ENCODE data around the gene CHCHD2. TPM values are rescaled to one million over a fixed set of nuclear protein-coding genes. Genes with fewer than 3 reads are reported as not detected.

The CHCHD2 gene
- total and polyA plus RNA-seq, 2 of the 8 experiments (the other 6 are each of a cell fraction or from before 2014, with no cell fraction given), result 112 to 300 TPM

DNA sequence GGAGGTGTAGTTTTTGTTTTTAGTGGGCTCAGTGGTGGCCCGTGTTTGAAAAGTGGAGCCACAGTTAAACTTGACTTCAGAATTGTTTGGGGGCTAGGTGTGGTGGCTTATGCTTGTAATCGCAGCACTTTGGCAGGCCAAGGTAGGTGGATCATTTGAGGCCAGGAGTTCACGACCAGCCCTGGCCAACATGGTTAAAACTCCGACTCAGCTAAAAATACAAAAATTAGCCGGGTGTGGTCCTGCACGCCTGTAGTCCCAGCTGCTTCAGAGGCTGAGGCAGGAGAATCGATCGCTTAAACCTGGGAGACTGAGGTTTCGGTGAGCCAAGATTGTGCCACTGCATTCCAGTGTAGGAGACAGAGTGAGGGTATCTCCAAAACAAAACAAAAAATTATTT is 52.9 kb downstream of the CHCHD2 start:
- no peak overlapping the region for H2AFZ ChIP-seq (ENCODE audit: low read length)
- peaks cover 7 to 61% of the 10 kb centered on the region in 2 experiments for H3K79me2 ChIP-seq (ENCODE audit: control insufficient read depth in 1 of 2, insufficient read depth in 2 of 2, low read length in 2 of 2)
- H3K4me3 ChIP-seq (ENCODE audit: extremely low read depth in 1 of 4, insufficient read depth in 2 of 4, low read depth in 3 of 4, low read length in 4 of 4), result peak overlapping the region in 2 of 4 experiments; percentile 4 to 98; a peak in 3 of 8 replicates

More for the DNA sequence above, 52.9 kb downstream of the CHCHD2 start:
- H3K4me2 ChIP-seq (ENCODE audit: insufficient read depth in 1 of 2, low read depth in 2 of 2, low read length in 2 of 2), result peak overlapping the region; percentile 58 to 71
- no peak overlapping the region for H2BK5ac ChIP-seq (ENCODE audit: low read depth, low read length)
- H2AK5ac ChIP-seq (ENCODE audit: low read depth, low read length), result no peak overlapping the region
- no peak overlapping the region for H3K56ac ChIP-seq (replicated peaks; ENCODE audit: insufficient read length, low read depth, low read length)
- H4K8ac ChIP-seq (ENCODE audit: extremely low read depth, insufficient read depth, low read length), result no peak overlapping the region
- H3K23ac ChIP-seq (ENCODE audit: insufficient read length), result no peak overlapping the region
- H3K9ac ChIP-seq (replicated peaks in 1 of 4; ENCODE audit: extremely low read depth in 1 of 4, low read depth in 3 of 4, low read length in 3 of 4), result peak overlapping the region in 1 of 4 experiments; percentile 20; a peak in 1 of 7 replicates
- no peak overlapping the region for H2BK12ac ChIP-seq (ENCODE audit: low read depth, low read length)
- CTCF ChIA-PET (ENCODE audit: partially characterized antibody), result no interaction called here
- H3K18ac ChIP-seq (ENCODE audit: extremely low read depth, low read length), result no peak overlapping the region
- POLR2A ChIA-PET (ENCODE audit: partially characterized antibody), result interaction anchor here (1.2 to 44.4 kb wide), 5 partner anchors 9 to 30 kb away, joined by 4 to 869 read pairs (median 14); partner anchors contain the start of gene SUMF2
- no peak for DNase-seq (ENCODE audit: low read depth in 1 of 2, low spot score in 2 of 2)
- peaks cover 24 to 59% (median 47%) of the 10 kb centered on the region in 4 experiments for H3K36me3 ChIP-seq (ENCODE audit: control insufficient read depth in 2 of 4, insufficient read depth in 4 of 4, low read length in 3 of 4)
- H2BK120ac ChIP-seq (replicated peaks; ENCODE audit: low read depth, low read length), result no peak overlapping the region
- H3K4ac ChIP-seq (replicated peaks; ENCODE audit: insufficient read length, low read depth, low read length), result no peak overlapping the region
- H4K20me1 ChIP-seq (replicated peaks in 1 of 2; ENCODE audit: control insufficient read depth in 1 of 2, insufficient read depth in 2 of 2, low read length in 2 of 2), result peaks cover 0 to 3% of the 10 kb centered on the region in 2 experiments
- TF ChIP-seq CHD1 (IDR thresholded peaks at IDR 0.05; ENCODE audit: low read depth, low read length), result no peak
- TF ChIP-seq ZNF274 (IDR thresholded peaks at IDR 0.05; ENCODE audit: borderline replicate concordance, extremely low read depth, low read length), result no peak
- TF ChIP-seq SUZ12 (IDR thresholded peaks at IDR 0.05; ENCODE audit: low read length), result no peak
- H2BK20ac ChIP-seq (ENCODE audit: low read length), result no peak overlapping the region
- no peak overlapping the region for H4K5ac ChIP-seq (ENCODE audit: insufficient read length, low read depth, low read length)
- H3K79me1 ChIP-seq (ENCODE audit: low read depth, low read length), result peaks cover 2% of the 10 kb centered on the region; the same call in 1 of the 2 replicates
- H3K23me2 ChIP-seq (ENCODE audit: low read depth, low read length), result no peaks in the 10 kb centered on the region; the same call in 1 of the 2 replicates
- no peaks in the 10 kb centered on the region for H3K9me3 ChIP-seq (ENCODE audit: insufficient read depth in 2 of 2, low read depth in 1 of 2, low read length in 1 of 2)
- no peak for FAIRE-seq
- H3K27me3 ChIP-seq (replicated peaks in 1 of 4; ENCODE audit: control insufficient read depth in 3 of 4, extremely low read depth in 1 of 4, insufficient read depth in 3 of 4, low read length in 3 of 4), result no peaks in the 10 kb centered on the region
- H4K91ac ChIP-seq (replicated peaks; ENCODE audit: insufficient read length, low read length), result no peak overlapping the region
- H2BK15ac ChIP-seq (ENCODE audit: low read length), result no peak overlapping the region
- H3K27ac ChIP-seq (ENCODE audit: low read depth, low read length), result no peak overlapping the region
- 96% methylated on average over 9 of the region's 9 CpGs; no CpG with 5 or more reads in 1 of the 2 experiments for WGBS, 2 experiments (ENCODE audit: extremely low coverage in 1 of 2, insufficient coverage in 1 of 2, insufficient read length in 1 of 2, insufficient replicate concordance in 2 of 2, low coverage in 1 of 2, low lambda C conversion rate in 2 of 2, missing lambda C conversion rate in 1 of 2)
- peaks cover 0 to 11% (median 1%) of the 10 kb centered on the region in 4 experiments; a peak in 6 of 7 replicates for H3K4me1 ChIP-seq (replicated peaks in 1 of 4; ENCODE audit: control insufficient read depth in 3 of 4, insufficient read depth in 4 of 4, low read length in 3 of 4)
- no peak overlapping the region for H3K14ac ChIP-seq (ENCODE audit: insufficient read length)

Small RNA genes lying within 50 kb of the gene (small RNA-seq; reads per million reads assigned to genes)
- not detected for gene SNORA15 (ENCODE audit: insufficient read depth)
- not detected for gene SNORA22B (ENCODE audit: insufficient read depth)

Other genes starting within 250 kb of the CHCHD2 start
- not detected in 2 replicates for gene SEPTIN14, start 243.7 kb downstream of the CHCHD2 start, total RNA-seq (2021; fragmentation: NEBNext Ultra II Directional; extraction: Animal tissue kit (Norgen Biotek cat#: 25700))
- gene SEPTIN14, start 243.7 kb downstream of the CHCHD2 start, polyA plus RNA-seq (2011; rRNA removed), result not detected in 2 replicates
- gene ZNF713, start 219.0 kb downstream of the CHCHD2 start, total RNA-seq (2021; fragmentation: NEBNext Ultra II Directional; extraction: Animal tissue kit (Norgen Biotek cat#: 25700)), result 2.6 and 3.0 TPM in 2 replicates
- gene ZNF713, start 219.0 kb downstream of the CHCHD2 start, polyA plus RNA-seq (2011; rRNA removed), result 1.3 TPM in 2 replicates
- 27.3 and 30.4 TPM in 2 replicates for gene MRPS17, start 154.6 kb downstream of the CHCHD2 start, total RNA-seq (2021; fragmentation: NEBNext Ultra II Directional; extraction: Animal tissue kit (Norgen Biotek cat#: 25700))
- gene MRPS17, start 154.6 kb downstream of the CHCHD2 start, polyA plus RNA-seq (2011; rRNA removed), result 11.5 and 15.8 TPM in 2 replicates
- gene NIPSNAP2, start 141.9 kb downstream of the CHCHD2 start, total RNA-seq (2021; fragmentation: NEBNext Ultra II Directional; extraction: Animal tissue kit (Norgen Biotek cat#: 25700)), result 38.6 and 45.2 TPM in 2 replicates
- 15.4 and 31.1 TPM in 2 replicates for gene NIPSNAP2, start 141.9 kb downstream of the CHCHD2 start, polyA plus RNA-seq (2011; rRNA removed)
- 56.3 and 64.8 TPM in 2 replicates for gene PSPH, start 55.0 kb downstream of the CHCHD2 start, total RNA-seq (2021; fragmentation: NEBNext Ultra II Directional; extraction: Animal tissue kit (Norgen Biotek cat#: 25700))
- gene PSPH, start 55.0 kb downstream of the CHCHD2 start, polyA plus RNA-seq (2011; rRNA removed), result 31.0 and 39.7 TPM in 2 replicates
- 260 and 272 TPM in 2 replicates for gene CCT6A, start 54.7 kb downstream of the CHCHD2 start, total RNA-seq (2021; fragmentation: NEBNext Ultra II Directional; extraction: Animal tissue kit (Norgen Biotek cat#: 25700))
- gene CCT6A, start 54.7 kb downstream of the CHCHD2 start, polyA plus RNA-seq (2011; rRNA removed), result 124 and 201 TPM in 2 replicates
- 59.2 and 61.9 TPM in 2 replicates for gene SUMF2, start 42.2 kb downstream of the CHCHD2 start, total RNA-seq (2021; fragmentation: NEBNext Ultra II Directional; extraction: Animal tissue kit (Norgen Biotek cat#: 25700))
- gene SUMF2, start 42.2 kb downstream of the CHCHD2 start, polyA plus RNA-seq (2011; rRNA removed), result 39.8 and 55.9 TPM in 2 replicates
- 0.61 TPM in 1 of 2 replicates, not detected in the other for gene PHKG1, start 13.5 kb downstream of the CHCHD2 start, total RNA-seq (2021; fragmentation: NEBNext Ultra II Directional; extraction: Animal tissue kit (Norgen Biotek cat#: 25700))
- 0.03 and 0.14 TPM in 2 replicates for gene PHKG1, start 13.5 kb downstream of the CHCHD2 start, polyA plus RNA-seq (2011; rRNA removed)
- not detected in 2 replicates for gene NUPR2, start 9.9 kb upstream of the CHCHD2 start, total RNA-seq (2021; fragmentation: NEBNext Ultra II Directional; extraction: Animal tissue kit (Norgen Biotek cat#: 25700))
- gene NUPR2, start 9.9 kb upstream of the CHCHD2 start, polyA plus RNA-seq (2011; rRNA removed), result not detected in 2 replicates

All from H1 (cell line).